GM18951 (cell line): ENCODE measurements around the gene NUDC.
"Not testable (repeated sequence)": the region's sequence is repeated elsewhere in the genome, so short reads cannot be mapped to it uniquely, and the experiment has no call there.

Experiments used
- POLR2A ChIP-seq: IDR thresholded peaks from 4 replicates; pipeline ENCODE4 v1.6.1; 2011; ENCODE audit warnings: mild to moderate bottlenecking; ENCODE audit not compliant: insufficient read length, insufficient read depth; ENCODE audit errors: extremely low read depth
- in situ Hi-C: fragments of 300-500 bp; cut with MboI; formaldehyde crosslinking; loops from one replicate; pipeline ENCODE4 v1.12.0; 2022; ENCODE audit warnings: low sequenced_read_pairs, mixed read lengths, inconsistent platforms; ENCODE audit not compliant: unreplicated experiment

The NUDC gene

GRCh38 chr1:26972821-26973220 lies 51.3 kb downstream of the NUDC start:
- no peak for TF ChIP-seq POLR2A
- in situ Hi-C loops: no loop called here

GRCh38 chr1:26976621-26977510 lies 55.3 kb downstream of the NUDC start:
- no peak for TF ChIP-seq POLR2A
- in situ Hi-C loops: no loop called here

- TF ChIP-seq POLR2A: no peak
- in situ Hi-C loops: no loop called here
These were observed 57.4 kb downstream of the NUDC start for GRCh38 chr1:26978901-26979300.

GRCh38 chr1:26981146-26981846 lies 59.8 kb downstream of the NUDC start:
- in situ Hi-C loops: no loop called here
- no peak for TF ChIP-seq POLR2A

- in situ Hi-C loops: no loop called here
- TF ChIP-seq POLR2A: no peak
These were observed 62.3 kb downstream of the NUDC start for GRCh38 chr1:26983863-26984262.

- no peak for TF ChIP-seq POLR2A
- in situ Hi-C loops: no loop called here
These were observed 62.7 kb downstream of the NUDC start for GRCh38 chr1:26984291-26984690.

- no peak for TF ChIP-seq POLR2A
- in situ Hi-C loops: no loop called here
These were observed 65.1 kb downstream of the NUDC start for GRCh38 chr1:26986658-26987057.

GRCh38 chr1:26989403-26990109 lies 68.0 kb downstream of the NUDC start:
- in situ Hi-C loops: not testable (repeated sequence)

- in situ Hi-C loops: no loop called here
These were observed 70.0 kb downstream of the NUDC start for GRCh38 chr1:26991310-26992116.

GRCh38 chr1:26993237-26994019 lies 71.9 kb downstream of the NUDC start, which contains the start of gene TRNP1:
TSS of gene TRNP1 (plus strand) at chr1:26993692. CDS start at chr1:26993787, 95 bp downstream.
- in situ Hi-C loops: no loop called here
- TF ChIP-seq POLR2A: peak; percentile 47

More at GRCh38 chr1:26991310-26992116, 70.0 kb downstream of the NUDC start:
- TF ChIP-seq POLR2A: no peak

- TF ChIP-seq POLR2A: no peak
These were observed 72.7 kb downstream of the NUDC start for GRCh38 chr1:26994020-26994786.

More at GRCh38 chr1:26994020-26994786, 72.7 kb downstream of the NUDC start:
- in situ Hi-C loops: no loop called here
